WTC11 (cell line): ENCODE data around the gene ZNF74. TPM values are rescaled to one million over a fixed set of nuclear protein-coding genes. Genes with fewer than 3 reads are reported as not detected.

Experiments used
- ATAC-seq: fragments of 200-7000 bp; cut with Tn5 transposase; 2 replicates; pipeline ENCODE4 v1.10.0; 2021; ENCODE audit warnings: mild to moderate bottlenecking, moderate library complexity
- CTCF ChIA-PET: fragments of 300-600 bp; sonication (Branson Sonifier 250); formaldehyde crosslinking; loops from one replicate; lab custom pipeline; 2021; ENCODE audit warnings: antibody characterized with exemption; lab: Charles Lee
- POLR2A ChIA-PET: fragments of 350-600 bp; sonication (Branson Sonifier 250); formaldehyde crosslinking; loops from one replicate; lab custom pipeline; 2021; ENCODE audit warnings: antibody characterized with exemption; lab: Charles Lee
- DNase-seq: peaks from one replicate; pipeline ENCODE4 v3.0.0; 2021; ENCODE audit warnings: low spot score
- H3K27ac Mint-ChIP-seq: 2 replicates; pipeline ENCODE4 v1.8.0; 2021; ENCODE audit warnings: mixed read lengths
- H3K27me3 Mint-ChIP-seq: 2 replicates; pipeline ENCODE4 v1.8.0; 2021; ENCODE audit warnings: low read depth, mild to moderate bottlenecking, moderate library complexity, mixed read lengths
- H3K36me3 Mint-ChIP-seq: 2 replicates; pipeline ENCODE4 v1.8.0; 2021; ENCODE audit warnings: mixed read lengths
- H3K4me1 Mint-ChIP-seq: 2 replicates; pipeline ENCODE4 v1.8.0; 2022; ENCODE audit warnings: mixed read lengths
- H3K4me3 Mint-ChIP-seq: 2 replicates; pipeline ENCODE4 v1.8.0; 2021; ENCODE audit warnings: mild to moderate bottlenecking, moderate library complexity, mixed read lengths
- H3K9me3 Mint-ChIP-seq: 2 replicates; pipeline ENCODE4 v1.8.0; 2021; ENCODE audit warnings: mixed read lengths
- FOXJ3 ChIP-seq: sonication (generic); formaldehyde crosslinking; IDR thresholded peaks from 2 replicates; pipeline ENCODE4 v1.9.0; 2021; ENCODE audit warnings: missing genetic modification reagents, mild to moderate bottlenecking, borderline replicate concordance
- GABPB1 ChIP-seq: sonication (generic); formaldehyde crosslinking; IDR thresholded peaks from 2 replicates; pipeline ENCODE4 v1.8.1; 2023; ENCODE audit warnings: mild to moderate bottlenecking, missing genetic modification reagents
- GRHL2 ChIP-seq: fragments of 250-450 bp; sonication (Bioruptor Pico); IDR thresholded peaks from 2 replicates; pipeline ENCODE4 v1.8.0; 2022; ENCODE audit warnings: mild to moderate bottlenecking, moderate library complexity; ENCODE audit not compliant: insufficient replicate concordance, severe bottlenecking
- GTF2I ChIP-seq: fragments of 250-450 bp; sonication (Bioruptor Pico); conservative IDR thresholded peaks from 2 replicates; pipeline ENCODE4 v1.4.0; 2021; ENCODE audit warnings: mild to moderate bottlenecking
- HMGA2 ChIP-seq: fragments of 250-450 bp; sonication (Bioruptor Pico); IDR thresholded peaks from 2 replicates; pipeline ENCODE4 v1.4.0; 2021; ENCODE audit warnings: mild to moderate bottlenecking, moderate library complexity
- NFYB ChIP-seq: sonication (generic); formaldehyde crosslinking; conservative IDR thresholded peaks from 2 replicates; pipeline ENCODE4 v1.8.0; 2022; ENCODE audit warnings: low read depth, missing genetic modification reagents
- OVOL2 ChIP-seq: fragments of 250-450 bp; sonication (Bioruptor Pico); IDR thresholded peaks from 2 replicates; pipeline ENCODE4 v1.9.0; 2021; ENCODE audit warnings: mild to moderate bottlenecking, borderline replicate concordance
- RELA ChIP-seq: sonication (generic); formaldehyde crosslinking; IDR thresholded peaks from 2 replicates; pipeline ENCODE4 v1.8.1; 2022; ENCODE audit warnings: missing genetic modification reagents, mild to moderate bottlenecking, borderline replicate concordance
- SMAD3 ChIP-seq: sonication (generic); formaldehyde crosslinking; IDR thresholded peaks from 2 replicates; pipeline ENCODE4 v1.8.0; 2022; ENCODE audit warnings: missing genetic modification reagents, mild to moderate bottlenecking, borderline replicate concordance
- ZBTB21 ChIP-seq: sonication (generic); formaldehyde crosslinking; IDR thresholded peaks from 2 replicates; pipeline ENCODE4 v1.8.1; 2023; ENCODE audit warnings: mild to moderate bottlenecking, missing genetic modification reagents, borderline replicate concordance
- ZNF121 ChIP-seq: sonication (generic); formaldehyde crosslinking; IDR thresholded peaks from 2 replicates; pipeline ENCODE4 v1.8.0; 2023; ENCODE audit warnings: missing genetic modification reagents
- ZNF263 ChIP-seq: sonication (generic); formaldehyde crosslinking; IDR thresholded peaks from 2 replicates; pipeline ENCODE4 v1.8.1; 2022; ENCODE audit warnings: low read depth, mild to moderate bottlenecking, moderate library complexity, missing genetic modification reagents
- ZNF423 ChIP-seq: fragments of 250-450 bp; sonication (Bioruptor Pico); IDR thresholded peaks from 2 replicates; pipeline ENCODE4 v2.1.2; 2022; ENCODE audit warnings: mild to moderate bottlenecking, moderate library complexity
- total RNA-seq: library from RNA; stranded (reverse); gene quantifications from 3 replicates; pipeline ENCODE4 v1.2.3, GENCODE V29; 2021
- TF ChIP-seq, protein P1 (sequence below): fragments of 250-450 bp; sonication (Bioruptor Pico); IDR thresholded peaks from 2 replicates; pipeline ENCODE4 v1.9.0; 2021; ENCODE audit warnings: mild to moderate bottlenecking, borderline replicate concordance
- TF ChIP-seq, protein P2 (sequence below): sonication (generic); formaldehyde crosslinking; IDR thresholded peaks from 2 replicates; pipeline ENCODE4 v1.8.1; 2022; ENCODE audit warnings: low read depth, mild to moderate bottlenecking, moderate library complexity, missing genetic modification reagents, borderline replicate concordance
- TF ChIP-seq, protein P3 (sequence below): sonication (generic); formaldehyde crosslinking; IDR thresholded peaks from 2 replicates; pipeline ENCODE4 v1.8.1; 2022; ENCODE audit warnings: missing genetic modification reagents, borderline replicate concordance
- TF ChIP-seq, protein P4 (sequence below): sonication (generic); formaldehyde crosslinking; IDR thresholded peaks from 2 replicates; pipeline ENCODE4 v1.8.1; 2023; ENCODE audit warnings: mild to moderate bottlenecking, missing genetic modification reagents, moderate library complexity
- TF ChIP-seq, protein P5 (sequence below): sonication (generic); formaldehyde crosslinking; IDR thresholded peaks from 2 replicates; pipeline ENCODE4 v1.8.0; 2023; ENCODE audit warnings: mild to moderate bottlenecking, missing genetic modification reagents
- TF ChIP-seq, protein P6 (sequence below): sonication (generic); formaldehyde crosslinking; IDR thresholded peaks from 2 replicates; pipeline ENCODE4 v1.8.1; 2023; ENCODE audit warnings: mild to moderate bottlenecking, missing genetic modification reagents, moderate library complexity
- TF ChIP-seq, protein P7 (sequence below): sonication (generic); formaldehyde crosslinking; IDR thresholded peaks from 2 replicates; pipeline ENCODE4 v1.8.0; 2022; ENCODE audit warnings: mild to moderate bottlenecking, missing genetic modification reagents

Gene ZNF74
- total RNA-seq, 1 experiment from 2014 or later, result 62.8 TPM

DNA sequence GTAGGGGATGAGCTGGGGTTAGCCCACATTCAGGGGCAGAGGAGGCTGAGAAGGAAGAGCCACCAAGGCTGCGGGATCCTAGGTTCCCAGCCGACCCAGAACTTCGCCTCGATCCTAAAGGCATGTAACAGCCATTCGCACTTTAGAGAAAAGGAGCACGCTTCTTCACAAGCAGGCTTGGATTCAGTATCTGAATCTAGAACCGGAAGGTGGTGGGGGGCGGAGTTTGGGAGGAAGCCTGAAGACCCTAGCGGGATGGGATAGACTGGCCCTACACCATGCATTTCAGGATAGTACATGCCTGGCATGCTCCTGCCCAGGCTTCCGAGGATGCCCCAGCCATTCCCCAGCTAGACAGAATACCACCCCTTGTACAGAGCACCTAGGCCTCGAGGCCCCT is 39.2 kb downstream of the ZNF74 start:
- Mint-ChIP-seq H3K36me3 (peaks cover 2% of the 10 kb centered on the region), H3K4me3 (no peak overlapping the region; the same call in 1 of the 2 replicates), H3K27me3 (peaks cover 75% of the 10 kb centered on the region), H3K27ac (no peak overlapping the region), H3K4me1 (peaks cover 25% of the 10 kb centered on the region), H3K9me3 (no peaks in the 10 kb centered on the region)
- ChIA-PET POLR2A (no interaction called here), CTCF (interaction anchor here (0.7 to 5.7 kb wide), 3 partner anchors 15 to 1214 kb away, joined by 3 to 31 read pairs (median 3); no protein-coding TSS in a partner anchor)
- TF ChIP-seq, protein P1, sequence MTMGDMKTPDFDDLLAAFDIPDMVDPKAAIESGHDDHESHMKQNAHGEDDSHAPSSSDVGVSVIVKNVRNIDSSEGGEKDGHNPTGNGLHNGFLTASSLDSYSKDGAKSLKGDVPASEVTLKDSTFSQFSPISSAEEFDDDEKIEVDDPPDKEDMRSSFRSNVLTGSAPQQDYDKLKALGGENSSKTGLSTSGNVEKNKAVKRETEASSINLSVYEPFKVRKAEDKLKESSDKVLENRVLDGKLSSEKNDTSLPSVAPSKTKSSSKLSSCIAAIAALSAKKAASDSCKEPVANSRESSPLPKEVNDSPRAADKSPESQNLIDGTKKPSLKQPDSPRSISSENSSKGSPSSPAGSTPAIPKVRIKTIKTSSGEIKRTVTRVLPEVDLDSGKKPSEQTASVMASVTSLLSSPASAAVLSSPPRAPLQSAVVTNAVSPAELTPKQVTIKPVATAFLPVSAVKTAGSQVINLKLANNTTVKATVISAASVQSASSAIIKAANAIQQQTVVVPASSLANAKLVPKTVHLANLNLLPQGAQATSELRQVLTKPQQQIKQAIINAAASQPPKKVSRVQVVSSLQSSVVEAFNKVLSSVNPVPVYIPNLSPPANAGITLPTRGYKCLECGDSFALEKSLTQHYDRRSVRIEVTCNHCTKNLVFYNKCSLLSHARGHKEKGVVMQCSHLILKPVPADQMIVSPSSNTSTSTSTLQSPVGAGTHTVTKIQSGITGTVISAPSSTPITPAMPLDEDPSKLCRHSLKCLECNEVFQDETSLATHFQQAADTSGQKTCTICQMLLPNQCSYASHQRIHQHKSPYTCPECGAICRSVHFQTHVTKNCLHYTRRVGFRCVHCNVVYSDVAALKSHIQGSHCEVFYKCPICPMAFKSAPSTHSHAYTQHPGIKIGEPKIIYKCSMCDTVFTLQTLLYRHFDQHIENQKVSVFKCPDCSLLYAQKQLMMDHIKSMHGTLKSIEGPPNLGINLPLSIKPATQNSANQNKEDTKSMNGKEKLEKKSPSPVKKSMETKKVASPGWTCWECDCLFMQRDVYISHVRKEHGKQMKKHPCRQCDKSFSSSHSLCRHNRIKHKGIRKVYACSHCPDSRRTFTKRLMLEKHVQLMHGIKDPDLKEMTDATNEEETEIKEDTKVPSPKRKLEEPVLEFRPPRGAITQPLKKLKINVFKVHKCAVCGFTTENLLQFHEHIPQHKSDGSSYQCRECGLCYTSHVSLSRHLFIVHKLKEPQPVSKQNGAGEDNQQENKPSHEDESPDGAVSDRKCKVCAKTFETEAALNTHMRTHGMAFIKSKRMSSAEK (CRISPR knock-in tag), result no peak
- TF ChIP-seq FOXJ3 (CRISPR knock-in tag), result no peak
- TF ChIP-seq ZNF263 (CRISPR knock-in tag), result no peak
- TF ChIP-seq, protein P2, sequence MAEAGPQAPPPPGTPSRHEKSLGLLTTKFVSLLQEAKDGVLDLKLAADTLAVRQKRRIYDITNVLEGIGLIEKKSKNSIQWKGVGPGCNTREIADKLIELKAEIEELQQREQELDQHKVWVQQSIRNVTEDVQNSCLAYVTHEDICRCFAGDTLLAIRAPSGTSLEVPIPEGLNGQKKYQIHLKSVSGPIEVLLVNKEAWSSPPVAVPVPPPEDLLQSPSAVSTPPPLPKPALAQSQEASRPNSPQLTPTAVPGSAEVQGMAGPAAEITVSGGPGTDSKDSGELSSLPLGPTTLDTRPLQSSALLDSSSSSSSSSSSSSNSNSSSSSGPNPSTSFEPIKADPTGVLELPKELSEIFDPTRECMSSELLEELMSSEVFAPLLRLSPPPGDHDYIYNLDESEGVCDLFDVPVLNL (CRISPR knock-in tag), result no peak
- TF ChIP-seq GTF2I (CRISPR knock-in tag), result no peak
- no peak for TF ChIP-seq RELA
- no peak for TF ChIP-seq ZBTB21 (CRISPR knock-in tag)
- no peak for TF ChIP-seq ZNF121 (CRISPR knock-in tag)
- TF ChIP-seq ZNF423, result no peak
- ATAC-seq, result no peak
- no peak for DNase-seq

DNA sequence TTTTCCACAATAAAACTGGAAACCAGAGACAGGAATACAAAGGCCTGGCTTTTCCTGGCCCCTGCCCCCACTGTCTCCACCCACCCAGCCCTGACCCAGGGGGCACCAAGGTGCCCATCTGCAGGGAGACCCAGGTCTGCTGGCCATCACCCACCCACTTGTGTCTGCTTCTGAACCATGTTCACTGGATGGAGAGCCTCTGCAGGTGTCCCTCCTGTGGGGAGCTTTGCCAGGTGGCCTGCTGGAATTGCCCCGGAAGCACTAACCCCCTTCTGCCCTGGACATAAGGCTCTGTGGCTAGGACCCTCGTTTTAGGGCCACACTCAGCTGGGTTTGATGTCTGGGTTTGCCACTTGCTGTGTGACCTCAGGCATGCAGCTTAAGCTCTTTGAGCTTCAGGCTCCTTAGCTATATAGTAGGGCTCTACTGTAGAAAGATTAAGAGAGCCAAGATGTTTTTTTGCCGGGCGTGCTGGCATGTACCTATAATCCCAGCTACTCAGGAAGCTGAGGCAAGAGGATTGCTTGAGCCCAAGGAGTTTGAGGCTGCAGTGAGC is 39.8 kb downstream of the ZNF74 start:
- peaks cover 79% of the 10 kb centered on the region for H3K27me3 Mint-ChIP-seq
- TF ChIP-seq, protein P3, sequence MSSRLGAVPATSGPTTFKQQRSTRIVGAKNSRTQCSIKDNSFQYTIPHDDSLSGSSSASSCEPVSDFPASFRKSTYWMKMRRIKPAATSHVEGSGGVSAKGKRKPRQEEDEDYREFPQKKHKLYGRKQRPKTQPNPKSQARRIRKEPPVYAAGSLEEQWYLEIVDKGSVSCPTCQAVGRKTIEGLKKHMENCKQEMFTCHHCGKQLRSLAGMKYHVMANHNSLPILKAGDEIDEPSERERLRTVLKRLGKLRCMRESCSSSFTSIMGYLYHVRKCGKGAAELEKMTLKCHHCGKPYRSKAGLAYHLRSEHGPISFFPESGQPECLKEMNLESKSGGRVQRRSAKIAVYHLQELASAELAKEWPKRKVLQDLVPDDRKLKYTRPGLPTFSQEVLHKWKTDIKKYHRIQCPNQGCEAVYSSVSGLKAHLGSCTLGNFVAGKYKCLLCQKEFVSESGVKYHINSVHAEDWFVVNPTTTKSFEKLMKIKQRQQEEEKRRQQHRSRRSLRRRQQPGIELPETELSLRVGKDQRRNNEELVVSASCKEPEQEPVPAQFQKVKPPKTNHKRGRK (CRISPR knock-in tag), result no peak
- no peak for TF ChIP-seq GTF2I (CRISPR knock-in tag)
- TF ChIP-seq, protein P2 (CRISPR knock-in tag), result no peak
- TF ChIP-seq OVOL2 (CRISPR knock-in tag), result no peak
- TF ChIP-seq RELA, result no peak
- no peak for TF ChIP-seq HMGA2 (CRISPR knock-in tag)
- no peak for TF ChIP-seq SMAD3
- TF ChIP-seq GABPB1 (CRISPR knock-in tag), result no peak
- TF ChIP-seq, protein P4, sequence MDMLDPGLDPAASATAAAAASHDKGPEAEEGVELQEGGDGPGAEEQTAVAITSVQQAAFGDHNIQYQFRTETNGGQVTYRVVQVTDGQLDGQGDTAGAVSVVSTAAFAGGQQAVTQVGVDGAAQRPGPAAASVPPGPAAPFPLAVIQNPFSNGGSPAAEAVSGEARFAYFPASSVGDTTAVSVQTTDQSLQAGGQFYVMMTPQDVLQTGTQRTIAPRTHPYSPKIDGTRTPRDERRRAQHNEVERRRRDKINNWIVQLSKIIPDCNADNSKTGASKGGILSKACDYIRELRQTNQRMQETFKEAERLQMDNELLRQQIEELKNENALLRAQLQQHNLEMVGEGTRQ (CRISPR knock-in tag), result no peak
- TF ChIP-seq GRHL2 (CRISPR knock-in tag), result no peak
- TF ChIP-seq, protein P5, sequence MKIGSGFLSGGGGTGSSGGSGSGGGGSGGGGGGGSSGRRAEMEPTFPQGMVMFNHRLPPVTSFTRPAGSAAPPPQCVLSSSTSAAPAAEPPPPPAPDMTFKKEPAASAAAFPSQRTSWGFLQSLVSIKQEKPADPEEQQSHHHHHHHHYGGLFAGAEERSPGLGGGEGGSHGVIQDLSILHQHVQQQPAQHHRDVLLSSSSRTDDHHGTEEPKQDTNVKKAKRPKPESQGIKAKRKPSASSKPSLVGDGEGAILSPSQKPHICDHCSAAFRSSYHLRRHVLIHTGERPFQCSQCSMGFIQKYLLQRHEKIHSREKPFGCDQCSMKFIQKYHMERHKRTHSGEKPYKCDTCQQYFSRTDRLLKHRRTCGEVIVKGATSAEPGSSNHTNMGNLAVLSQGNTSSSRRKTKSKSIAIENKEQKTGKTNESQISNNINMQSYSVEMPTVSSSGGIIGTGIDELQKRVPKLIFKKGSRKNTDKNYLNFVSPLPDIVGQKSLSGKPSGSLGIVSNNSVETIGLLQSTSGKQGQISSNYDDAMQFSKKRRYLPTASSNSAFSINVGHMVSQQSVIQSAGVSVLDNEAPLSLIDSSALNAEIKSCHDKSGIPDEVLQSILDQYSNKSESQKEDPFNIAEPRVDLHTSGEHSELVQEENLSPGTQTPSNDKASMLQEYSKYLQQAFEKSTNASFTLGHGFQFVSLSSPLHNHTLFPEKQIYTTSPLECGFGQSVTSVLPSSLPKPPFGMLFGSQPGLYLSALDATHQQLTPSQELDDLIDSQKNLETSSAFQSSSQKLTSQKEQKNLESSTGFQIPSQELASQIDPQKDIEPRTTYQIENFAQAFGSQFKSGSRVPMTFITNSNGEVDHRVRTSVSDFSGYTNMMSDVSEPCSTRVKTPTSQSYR (CRISPR knock-in tag), result no peak
- TF ChIP-seq, protein P6, sequence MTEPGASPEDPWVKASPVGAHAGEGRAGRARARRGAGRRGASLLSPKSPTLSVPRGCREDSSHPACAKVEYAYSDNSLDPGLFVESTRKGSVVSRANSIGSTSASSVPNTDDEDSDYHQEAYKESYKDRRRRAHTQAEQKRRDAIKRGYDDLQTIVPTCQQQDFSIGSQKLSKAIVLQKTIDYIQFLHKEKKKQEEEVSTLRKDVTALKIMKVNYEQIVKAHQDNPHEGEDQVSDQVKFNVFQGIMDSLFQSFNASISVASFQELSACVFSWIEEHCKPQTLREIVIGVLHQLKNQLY, result no peak
- TF ChIP-seq, protein P7, sequence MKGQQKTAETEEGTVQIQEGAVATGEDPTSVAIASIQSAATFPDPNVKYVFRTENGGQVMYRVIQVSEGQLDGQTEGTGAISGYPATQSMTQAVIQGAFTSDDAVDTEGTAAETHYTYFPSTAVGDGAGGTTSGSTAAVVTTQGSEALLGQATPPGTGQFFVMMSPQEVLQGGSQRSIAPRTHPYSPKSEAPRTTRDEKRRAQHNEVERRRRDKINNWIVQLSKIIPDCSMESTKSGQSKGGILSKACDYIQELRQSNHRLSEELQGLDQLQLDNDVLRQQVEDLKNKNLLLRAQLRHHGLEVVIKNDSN, result no peak
- no peak for TF ChIP-seq NFYB (CRISPR knock-in tag)

More for the DNA sequence above, 39.8 kb downstream of the ZNF74 start:
- Mint-ChIP-seq H3K9me3 (no peaks in the 10 kb centered on the region), H3K36me3 (peaks cover 2% of the 10 kb centered on the region), H3K4me1 (peaks cover 28% of the 10 kb centered on the region), H3K27ac (no peak overlapping the region), H3K4me3 (no peak overlapping the region)
- CTCF ChIA-PET, result interaction anchor here (5.7 kb wide), 1 partner anchor 16 kb away, joined by 31 read pairs; no protein-coding TSS in a partner anchor
- no peak for DNase-seq
- ATAC-seq, result no peak
- POLR2A ChIA-PET, result interaction anchor here (0.6 kb wide), 1 partner anchor 482 kb away, joined by 3 read pairs; no protein-coding TSS in a partner anchor
